ENCODE measurements around the gene METTL8.

GRCh38 chr2:171431677-171432167 is 2.1 kb downstream of the METTL8 start:
- no peak for TF ChIP-seq CTCF (IDR thresholded peaks at IDR 0.05)
- no peak for TF ChIP-seq CHD4 (IDR thresholded peaks at IDR 0.05; ENCODE audit: borderline replicate concordance)
- no peak for TF ChIP-seq MAX (IDR thresholded peaks at IDR 0.05)
- no peak for TF ChIP-seq NFE2L2 (conservative IDR thresholded peaks at IDR 0.05; ENCODE audit: low read length)
- no peak for TF ChIP-seq REST (IDR thresholded peaks at IDR 0.05)
- no peak for TF ChIP-seq MAZ (IDR thresholded peaks at IDR 0.05; ENCODE audit: borderline replicate concordance, low read depth, low read length)
- no peak for TF ChIP-seq HOXB13 (CRISPR knock-in tag; IDR thresholded peaks at IDR 0.05; ENCODE audit: low read depth)
- no peak for TF ChIP-seq USF2 (IDR thresholded peaks at IDR 0.05)

Measured in A549 (cell line).